ENCODE data around the gene SOBP. TPM values are rescaled to one million over a fixed set of nuclear protein-coding genes. Genes with fewer than 3 reads are reported as not detected.

SOBP gene
- total RNA-seq, 4 donors from 2014 or later, result 6.0 to 18.4 (median 6.7) TPM

DNA sequence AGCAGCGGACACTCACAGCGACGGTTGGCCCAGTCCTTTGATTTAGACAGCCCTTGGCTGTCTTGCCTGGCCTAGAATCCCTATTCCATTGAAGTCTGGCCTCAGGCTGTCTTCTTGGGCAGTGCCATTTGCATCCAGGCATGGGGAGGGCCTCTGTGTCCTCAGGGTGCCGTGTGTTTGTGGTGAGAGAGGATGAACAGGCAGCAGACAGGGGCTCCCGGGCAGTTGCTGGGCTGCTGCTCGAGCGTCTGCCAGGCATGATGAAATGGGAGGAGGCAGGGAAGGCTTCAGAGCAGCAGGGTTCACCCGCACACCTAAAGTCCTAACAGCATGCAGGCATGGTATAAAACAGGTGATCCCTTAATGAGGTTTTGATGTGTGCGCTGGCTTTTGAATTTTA, 126.9 kb downstream of the SOBP start:
- no peaks in the 10 kb centered on the region for H3K36me3 ChIP-seq
- H3K9me3 ChIP-seq, result no peaks in the 10 kb centered on the region
- 75 to 85% methylated on average over 9 of the region's 9 CpGs for WGBS, 2 donors
- no peak for TF ChIP-seq EP300 (IDR thresholded peaks at IDR 0.05)
- no peaks in the 10 kb centered on the region for H3K27me3 ChIP-seq
- no peak overlapping the region for H3K4me3 ChIP-seq
- H3K27ac ChIP-seq, result no peak overlapping the region
- peaks cover 0 to 39% (median 1%) of the 10 kb centered on the region in 4 donors for H3K4me1 ChIP-seq
- DNase-seq (ENCODE audit: low spot score in 2 of 2), result no peak

DNA sequence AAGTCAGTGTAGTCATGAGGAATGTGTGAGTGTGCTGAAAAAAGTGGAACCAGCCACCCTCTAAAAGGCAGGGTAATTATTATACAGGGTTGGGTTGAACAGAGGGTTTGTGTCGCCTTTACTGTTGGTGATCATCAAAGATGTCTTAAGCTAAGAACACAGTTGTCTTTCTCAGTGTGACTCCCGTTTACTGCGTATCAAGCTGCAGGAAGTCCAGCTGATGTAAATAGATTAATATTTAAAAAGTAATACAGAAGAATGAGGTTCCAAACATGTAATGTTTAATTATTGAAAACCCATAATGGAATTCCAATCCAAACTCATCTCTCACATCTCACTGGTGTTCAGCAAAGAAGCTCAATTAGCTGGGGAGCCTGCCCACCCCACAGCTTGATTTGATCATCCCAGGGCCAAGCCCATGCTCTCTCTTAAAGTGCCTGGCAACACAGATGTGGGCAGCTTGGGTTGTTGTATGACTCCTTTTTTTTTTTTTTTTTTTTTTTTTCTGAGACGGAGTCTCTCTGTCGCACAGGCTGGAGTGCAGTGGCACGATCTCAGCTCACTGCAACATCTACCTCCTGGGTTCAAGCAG, 127.5 kb downstream of the SOBP start:
- DNase-seq (ENCODE audit: low spot score in 2 of 2), result no peak
- 96% methylated on average over 6 of the region's 6 CpGs for WGBS, 2 donors
- Histone ChIP-seq H3K4me3 (no peak overlapping the region), H3K27me3 (no peaks in the 10 kb centered on the region), H3K9me3 (no peaks in the 10 kb centered on the region), H3K4me1 (peaks cover 0 to 38% (median 0%) of the 10 kb centered on the region in 4 donors), H3K36me3 (no peaks in the 10 kb centered on the region), H3K27ac (no peak overlapping the region)
- TF ChIP-seq, protein P1, sequence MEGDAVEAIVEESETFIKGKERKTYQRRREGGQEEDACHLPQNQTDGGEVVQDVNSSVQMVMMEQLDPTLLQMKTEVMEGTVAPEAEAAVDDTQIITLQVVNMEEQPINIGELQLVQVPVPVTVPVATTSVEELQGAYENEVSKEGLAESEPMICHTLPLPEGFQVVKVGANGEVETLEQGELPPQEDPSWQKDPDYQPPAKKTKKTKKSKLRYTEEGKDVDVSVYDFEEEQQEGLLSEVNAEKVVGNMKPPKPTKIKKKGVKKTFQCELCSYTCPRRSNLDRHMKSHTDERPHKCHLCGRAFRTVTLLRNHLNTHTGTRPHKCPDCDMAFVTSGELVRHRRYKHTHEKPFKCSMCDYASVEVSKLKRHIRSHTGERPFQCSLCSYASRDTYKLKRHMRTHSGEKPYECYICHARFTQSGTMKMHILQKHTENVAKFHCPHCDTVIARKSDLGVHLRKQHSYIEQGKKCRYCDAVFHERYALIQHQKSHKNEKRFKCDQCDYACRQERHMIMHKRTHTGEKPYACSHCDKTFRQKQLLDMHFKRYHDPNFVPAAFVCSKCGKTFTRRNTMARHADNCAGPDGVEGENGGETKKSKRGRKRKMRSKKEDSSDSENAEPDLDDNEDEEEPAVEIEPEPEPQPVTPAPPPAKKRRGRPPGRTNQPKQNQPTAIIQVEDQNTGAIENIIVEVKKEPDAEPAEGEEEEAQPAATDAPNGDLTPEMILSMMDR (IDR thresholded peaks at IDR 0.05), result no peak
- no peak for TF ChIP-seq POLR2A (IDR thresholded peaks at IDR 0.05)
- TF ChIP-seq EP300 (IDR thresholded peaks at IDR 0.05), result no peak

DNA sequence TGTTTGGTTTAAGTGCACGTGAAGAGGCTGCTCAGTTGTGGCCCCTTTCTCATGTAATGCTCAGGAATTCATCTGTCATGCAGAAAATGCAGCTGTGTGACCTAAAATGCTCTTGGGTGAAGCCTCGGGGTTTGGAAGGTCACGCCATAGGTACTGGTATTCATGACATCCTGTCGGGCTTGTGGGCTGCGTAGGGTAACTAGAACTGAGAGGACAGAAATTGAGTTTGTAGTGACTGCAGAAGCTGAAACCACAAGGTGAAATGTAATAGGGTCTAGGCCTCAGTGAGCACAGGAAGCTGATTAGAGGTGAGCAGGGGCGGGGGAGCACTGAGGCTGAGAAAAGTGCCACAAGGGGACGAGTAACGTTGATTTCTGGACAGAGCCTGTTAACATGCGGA, 128.8 kb downstream of the SOBP start:
- WGBS, 2 donors, result 85% methylated on average over 9 of the region's 9 CpGs
- no peak for DNase-seq (ENCODE audit: low spot score in 2 of 2)
- Histone ChIP-seq H3K27ac (no peak overlapping the region), H3K27me3 (no peaks in the 10 kb centered on the region), H3K4me3 (no peak overlapping the region), H3K36me3 (no peaks in the 10 kb centered on the region), H3K4me1 (peaks cover 0 to 34% (median 0%) of the 10 kb centered on the region in 4 donors), H3K9me3 (no peaks in the 10 kb centered on the region)
- TF ChIP-seq POLR2A (IDR thresholded peaks at IDR 0.05), result no peak
- TF ChIP-seq, protein P1 (IDR thresholded peaks at IDR 0.05), result no peak
- TF ChIP-seq EP300 (IDR thresholded peaks at IDR 0.05), result no peak

DNA sequence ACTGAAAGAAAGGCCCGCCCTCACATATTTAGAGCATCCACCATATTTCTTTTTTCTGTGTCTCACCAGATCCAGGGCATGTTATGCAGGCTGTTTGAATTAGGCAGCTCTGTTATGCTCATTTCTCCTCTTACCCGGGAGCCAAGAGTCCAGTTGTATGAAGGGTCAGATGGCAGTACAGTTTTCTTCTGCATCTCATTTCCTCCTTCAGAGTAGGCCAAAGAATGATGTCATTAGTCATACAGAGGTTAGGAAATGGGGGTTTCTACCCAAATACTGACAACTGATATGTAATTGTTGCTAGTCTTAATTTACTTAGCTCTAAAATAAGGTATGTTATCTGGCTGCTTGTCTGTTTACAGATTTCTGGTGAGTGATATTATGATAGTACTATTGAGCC, 130.8 kb downstream of the SOBP start:
- H3K27me3 ChIP-seq, result no peaks in the 10 kb centered on the region
- TF ChIP-seq EP300 (IDR thresholded peaks at IDR 0.05), result no peak
- no peak for TF ChIP-seq POLR2A (IDR thresholded peaks at IDR 0.05)
- TF ChIP-seq, protein P1 (IDR thresholded peaks at IDR 0.05), result no peak
- DNase-seq (ENCODE audit: low spot score in 2 of 2), result no peak

DNA sequence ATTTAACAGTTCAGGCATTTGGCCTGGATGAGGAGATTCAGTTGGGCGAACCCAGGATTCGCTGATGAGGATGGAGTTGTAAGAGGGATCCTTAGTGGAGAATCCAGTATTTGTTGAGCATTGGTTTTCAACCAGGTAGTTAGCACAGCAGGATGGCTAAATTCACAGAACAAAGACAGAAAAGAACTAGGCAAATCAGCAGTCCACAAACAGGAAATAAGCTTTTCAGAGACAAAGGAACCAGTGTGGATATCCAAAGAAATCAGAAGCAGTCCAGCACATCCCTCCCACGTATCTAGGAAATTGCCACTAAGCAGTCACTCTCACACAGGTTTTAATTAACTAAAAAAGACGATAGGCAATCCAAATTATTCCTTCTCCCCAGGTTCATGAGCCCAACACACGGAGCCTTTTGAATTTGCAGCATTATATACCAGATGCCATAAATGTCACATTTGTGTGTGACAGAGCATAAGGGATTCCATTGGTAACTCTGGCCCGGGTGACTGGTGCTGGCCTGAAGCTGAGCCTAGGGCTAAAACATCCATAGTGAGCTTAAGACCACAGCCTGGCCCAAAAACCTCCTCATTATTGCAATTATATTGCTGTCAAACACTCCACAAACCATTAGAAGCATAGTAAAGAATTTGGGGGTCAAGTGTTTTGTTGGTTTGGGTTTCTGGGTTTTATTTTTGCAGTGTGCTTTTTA, 131.5 kb downstream of the SOBP start:
- TF ChIP-seq EP300 (IDR thresholded peaks at IDR 0.05) (no peak), POLR2A (IDR thresholded peaks at IDR 0.05) (no peak)
- TF ChIP-seq, protein P1 (IDR thresholded peaks at IDR 0.05), result no peak
- H3K27me3 ChIP-seq, result no peaks in the 10 kb centered on the region
- 59 to 62% methylated on average over 6 of the region's 6 CpGs for whole genome bisulfite sequencing, 2 donors

More for the DNA sequence above, 130.8 kb downstream of the SOBP start:
- Histone ChIP-seq H3K4me1 (peaks cover 0 to 18% (median 0%) of the 10 kb centered on the region in 4 donors), H3K36me3 (no peaks in the 10 kb centered on the region), H3K9me3 (no peaks in the 10 kb centered on the region), H3K4me3 (no peak overlapping the region), H3K27ac (no peak overlapping the region)
- 60 to 61% methylated on average over 2 of the region's 2 CpGs for WGBS, 2 donors

More for the DNA sequence above, 131.5 kb downstream of the SOBP start:
- no peaks in the 10 kb centered on the region for H3K9me3 ChIP-seq
- H3K36me3 ChIP-seq, result no peaks in the 10 kb centered on the region
- DNase-seq (ENCODE audit: low spot score in 2 of 2), result no peak
- H3K4me1 ChIP-seq, result peaks cover 0 to 18% (median 0%) of the 10 kb centered on the region in 4 donors
- no peak overlapping the region for H3K4me3 ChIP-seq
- H3K27ac ChIP-seq, result no peak overlapping the region

Measured in tibial nerve (tissue), 4 donors.